Fibroblast of skin of right quadriceps (primary cell): Measurements from ENCODE around the gene ZDHHC4.
A peak's percentile ranks its signal among the peaks of the same experiment; 100 is the strongest.
"Not testable (repeated sequence)": the region's sequence is repeated elsewhere in the genome, so short reads cannot be mapped to it uniquely, and the experiment has no call there.

Source experiments
- DNase-seq: peaks from one replicate; pipeline ENCODE4 v3.0.0-alpha.2; 2013

ZDHHC4 gene

GRCh38 chr7:6563936-6564770 lies 13.1 kb upstream of the ZDHHC4 start:
- no peak for DNase-seq

GRCh38 chr7:6565655-6566054 lies 11.6 kb upstream of the ZDHHC4 start:
- DNase-seq = no peak

- DNase-seq = no peak
These were observed 9.4 kb upstream of the ZDHHC4 start for GRCh38 chr7:6567886-6568285.

GRCh38 chr7:6571160-6571779 lies 6.0 kb upstream of the ZDHHC4 start:
- DNase-seq = no peak

DNA sequence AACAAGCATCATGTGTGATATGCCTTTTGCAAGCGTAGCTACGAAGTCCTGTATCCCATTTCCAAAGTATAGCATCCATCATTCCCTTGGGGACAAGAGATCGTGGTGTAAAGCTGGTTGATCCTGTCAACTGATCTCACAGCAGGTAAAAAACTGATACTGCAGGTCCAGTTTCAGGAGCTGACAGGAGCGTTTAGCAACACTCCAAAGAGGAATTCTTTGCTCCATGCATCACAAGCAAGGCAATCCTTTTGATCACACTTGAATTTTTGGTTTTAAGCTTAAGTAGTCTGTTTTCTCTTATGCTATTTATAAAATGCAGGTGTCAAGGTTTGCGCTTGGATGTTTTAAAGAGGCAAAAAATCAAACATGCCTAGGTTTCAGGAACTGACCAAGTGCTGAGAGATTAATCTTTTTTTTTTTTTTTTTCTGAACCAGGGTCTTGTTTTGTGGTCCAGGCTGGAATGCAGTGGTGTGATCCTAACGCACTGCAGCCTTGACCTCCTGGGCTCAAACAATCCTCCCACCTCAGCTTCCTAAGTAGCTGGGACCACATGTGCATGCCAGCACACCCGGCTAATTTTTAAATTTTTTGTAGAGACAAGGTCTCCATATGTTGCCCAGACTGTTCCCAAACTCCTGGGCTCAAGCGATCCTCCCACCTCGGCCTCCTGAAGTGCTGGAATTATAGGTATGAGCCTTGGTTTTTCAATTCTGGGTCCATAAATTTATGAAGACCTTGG lies 1.8 kb upstream of the ZDHHC4 start:
- DNase-seq = no peak

DNA sequence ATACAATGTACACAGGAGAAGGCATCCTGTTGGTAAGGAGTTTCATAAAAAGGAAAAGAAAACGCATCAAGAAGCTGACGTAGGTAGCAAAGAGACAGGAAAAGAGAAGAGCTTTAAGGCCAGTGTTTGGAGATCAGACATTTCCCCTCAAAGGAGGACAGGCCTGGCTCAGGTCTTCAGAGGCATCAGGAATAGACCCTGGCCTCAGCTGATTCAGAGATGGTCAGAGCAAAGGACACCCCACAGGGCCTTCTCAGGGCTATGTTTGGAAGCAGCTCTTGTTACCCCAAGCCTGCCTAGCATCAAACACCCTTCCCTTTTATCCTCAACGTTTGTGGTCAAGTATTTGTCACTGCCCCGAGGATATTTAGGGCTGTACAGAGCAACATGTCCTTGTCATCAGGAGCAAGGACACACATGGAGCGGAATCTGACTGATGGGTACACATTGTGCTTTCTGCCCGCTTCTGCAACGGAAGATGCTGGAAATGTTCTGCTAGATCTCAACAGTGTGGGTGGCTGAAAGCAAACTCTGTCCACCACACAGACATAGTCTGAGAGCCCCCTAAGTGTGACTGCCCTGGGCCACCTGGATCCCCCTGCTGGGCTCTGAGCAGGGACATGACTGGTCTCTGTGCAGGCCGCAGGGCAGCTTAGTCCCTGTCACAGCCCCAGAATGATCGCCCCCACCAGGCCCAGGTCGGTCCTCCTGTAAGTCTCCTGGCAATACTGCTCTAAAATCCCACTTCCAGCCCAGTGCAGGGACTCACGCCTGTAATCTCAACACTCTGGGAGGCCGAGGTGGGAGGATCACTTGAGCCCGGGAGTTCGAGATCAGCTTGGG lies 1.0 kb upstream of the ZDHHC4 start:
- no peak for DNase-seq

- DNase-seq = not testable (repeated sequence)
These were observed 336 bp upstream of the ZDHHC4 start for GRCh38 chr7:6576867-6577368.

- DNase-seq = no peak
These were observed 1.1 kb downstream of the ZDHHC4 start for GRCh38 chr7:6578114-6579084.

DNA sequence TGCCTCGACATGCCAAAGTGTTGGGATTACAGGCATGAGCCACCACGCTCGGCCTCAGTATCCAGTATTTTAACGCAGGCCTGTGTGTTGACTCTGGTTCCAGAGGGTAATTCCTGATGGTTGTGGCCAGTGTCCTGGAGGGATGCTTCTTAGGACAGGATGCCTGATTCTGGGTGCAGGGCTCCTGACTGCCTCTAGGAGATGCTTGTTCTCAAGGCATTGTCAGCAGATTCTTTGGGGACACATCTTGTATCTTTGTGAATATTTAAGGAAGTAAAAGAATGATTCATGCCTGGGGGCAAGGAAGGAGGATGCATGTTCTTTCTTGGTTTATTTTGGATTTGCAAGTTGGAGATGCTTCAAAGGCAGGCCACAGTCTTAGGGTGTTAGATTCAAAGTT lies 2.2 kb downstream of the ZDHHC4 start:
- no peak for DNase-seq

GRCh38 chr7:6585746-6586432 lies 8.6 kb downstream of the ZDHHC4 start:
- not testable (repeated sequence) for DNase-seq

- no peak for DNase-seq
These were observed 11.3 kb downstream of the ZDHHC4 start for GRCh38 chr7:6588566-6588965.

GRCh38 chr7:6589151-6589828 lies 12.0 kb downstream of the ZDHHC4 start:
- DNase-seq = no peak

GRCh38 chr7:6589829-6590644 lies 12.8 kb downstream of the ZDHHC4 start, which contains the start of gene INTS15:
INTS15 (plus strand) TSS chr7:6590021; CDS start chr7:6590284, 263 bp downstream.
- DNase-seq = peak; percentile 77

- DNase-seq = no peak
These were observed 13.4 kb downstream of the ZDHHC4 start for GRCh38 chr7:6590645-6591110.

GRCh38 chr7:6600093-6600492 lies 22.8 kb downstream of the ZDHHC4 start:
- DNase-seq = no peak

DNA sequence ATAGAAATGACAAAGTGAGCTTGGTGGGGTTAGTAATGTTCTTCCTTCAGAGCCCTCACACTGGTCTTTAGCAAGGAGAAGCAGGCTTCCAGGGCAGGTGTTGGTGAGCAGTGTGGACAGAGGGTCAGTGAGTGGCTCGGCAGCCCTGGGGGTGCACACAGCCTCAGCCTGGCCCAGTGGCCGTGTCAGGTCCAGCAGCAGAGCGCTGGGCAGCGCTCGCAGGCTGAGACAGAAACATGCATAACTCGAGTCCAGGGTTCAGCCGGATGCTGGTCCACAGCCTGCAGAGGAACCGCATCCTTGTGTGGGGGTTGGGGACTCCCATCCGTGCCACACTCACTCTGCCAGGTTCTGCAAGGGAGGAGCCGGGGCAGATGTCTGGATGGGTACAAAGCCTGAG lies 27.2 kb downstream of the ZDHHC4 start:
- no peak for DNase-seq

- DNase-seq = no peak
These were observed 29.8 kb downstream of the ZDHHC4 start for GRCh38 chr7:6606866-6607583.

DNA sequence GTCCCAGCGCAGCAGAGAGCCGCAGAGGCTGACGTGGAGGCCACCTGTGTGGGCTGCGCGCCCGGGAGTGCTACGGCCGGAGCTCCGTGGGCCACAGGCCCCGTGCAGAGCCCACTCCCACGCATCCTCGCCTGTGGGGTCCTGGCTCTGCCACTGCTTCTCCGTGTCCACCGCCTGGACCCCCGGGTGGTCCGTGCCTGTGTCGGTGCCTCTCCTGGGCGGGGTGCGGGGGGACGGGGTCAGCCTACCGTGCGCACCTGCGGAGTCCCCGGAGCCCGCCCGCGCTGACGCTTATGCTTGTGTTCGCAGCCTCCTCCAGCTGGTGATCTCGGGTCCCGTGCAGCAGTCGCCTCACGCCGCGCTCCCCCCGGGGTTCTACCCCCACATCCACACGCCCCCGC lies 30.4 kb downstream of the ZDHHC4 start:
- no peak for DNase-seq
